ENCODE measurements around the gene ANKUB1.

ANKUB1 gene

DNA sequence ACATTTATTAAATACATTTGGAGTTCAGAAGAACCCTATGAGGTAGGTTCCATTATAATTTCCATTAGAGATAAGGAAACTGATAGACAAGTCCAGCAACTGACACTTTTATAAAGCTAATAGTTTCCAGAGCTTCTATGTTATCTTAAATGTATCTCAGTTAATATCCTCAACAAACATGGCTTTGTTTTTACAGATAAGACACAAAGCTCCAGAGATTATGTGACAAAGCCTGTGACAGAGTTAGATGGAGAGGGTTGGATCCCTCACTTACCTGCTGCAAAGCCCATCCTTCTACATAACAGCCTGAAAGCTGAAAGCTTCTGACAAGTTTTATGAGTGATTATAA, 39.6 kb downstream of the ANKUB1 start:
- DNase-seq: no peak

DNA sequence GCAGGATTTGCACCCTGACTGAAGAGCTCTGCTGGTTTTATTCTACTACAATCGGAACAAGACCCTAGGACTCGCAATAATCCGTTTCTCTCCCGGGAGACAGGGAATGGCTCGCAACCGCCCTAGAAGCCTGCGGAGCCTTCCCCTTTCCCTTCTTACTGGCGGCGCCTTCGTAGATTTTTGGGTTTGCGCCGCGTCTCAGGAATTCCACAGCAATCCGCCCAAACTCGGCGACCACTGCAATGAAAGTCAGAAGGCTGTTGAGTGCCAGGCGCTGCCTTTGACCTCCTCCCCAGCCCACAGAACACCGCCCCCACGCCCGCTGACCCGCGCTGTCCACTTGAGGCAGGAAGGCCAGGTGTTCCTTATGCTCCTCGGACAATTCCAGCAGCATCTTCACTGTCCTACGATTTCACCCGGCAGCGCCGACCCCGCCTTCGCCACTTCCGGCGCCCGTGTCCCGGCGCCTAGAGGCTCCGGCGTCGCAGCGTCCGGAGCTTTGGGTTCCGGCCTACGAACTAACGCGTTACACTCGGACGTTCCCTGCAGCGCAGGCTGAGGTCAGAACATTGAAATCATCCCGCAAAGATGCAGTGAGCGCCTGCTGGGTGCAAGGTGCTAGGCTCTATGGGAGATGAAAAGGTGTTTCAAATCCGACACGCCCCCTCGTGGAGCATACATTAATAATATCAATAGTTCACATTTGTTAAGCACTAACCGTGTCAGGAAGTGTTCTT, 40.1 kb downstream of the ANKUB1 start, which contains the start of gene COMMD2:
Gene COMMD2 (minus strand): TSS at position 439 of the 737 bp plus-strand sequence. CDS start 45 bp downstream, at position 394.
- DNase-seq: peak; percentile 68 to 69

DNA sequence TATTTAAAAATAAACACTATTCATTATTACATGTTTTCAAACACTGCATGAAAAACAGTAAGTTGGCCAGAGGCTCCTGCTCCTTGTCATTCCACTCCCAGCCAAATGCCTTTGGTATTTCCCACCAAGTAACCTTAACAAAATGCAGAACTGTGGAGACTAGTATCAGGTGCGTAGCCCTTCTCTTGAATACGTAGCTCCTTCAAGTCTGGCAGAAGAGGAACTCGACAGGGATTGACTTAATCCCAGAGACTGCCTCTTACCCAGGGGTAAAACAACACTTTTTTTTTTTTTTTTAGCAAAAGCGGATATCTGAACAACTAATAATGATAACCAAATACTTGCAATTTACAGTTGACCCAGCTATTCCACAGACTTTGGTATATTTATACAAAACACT, 40.8 kb downstream of the ANKUB1 start:
- DNase-seq: no peak

GRCh38 chr3:149744606-149745005, 47.7 kb downstream of the ANKUB1 start:
- no peak for DNase-seq

GRCh38 chr3:149744151-149744550, 48.2 kb downstream of the ANKUB1 start:
- no peak for DNase-seq

- no peak for DNase-seq
These were observed 53.0 kb downstream of the ANKUB1 start for GRCh38 chr3:149739396-149739795.

GRCh38 chr3:149738876-149739275, 53.5 kb downstream of the ANKUB1 start:
- no peak for DNase-seq

DNA sequence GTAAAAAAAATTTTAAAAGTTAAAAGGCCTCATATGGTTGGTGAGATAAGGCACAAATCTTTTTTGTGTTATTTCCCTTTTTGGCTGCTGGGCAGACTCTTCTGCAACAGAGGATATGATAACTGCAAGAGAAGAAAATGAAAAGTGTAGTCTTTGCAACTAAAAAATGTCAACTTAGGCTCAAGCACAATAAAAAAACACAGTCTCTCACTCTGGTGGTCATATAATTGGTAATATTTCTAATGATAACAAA, 55.5 kb downstream of the ANKUB1 start:
- no peak for DNase-seq

GRCh38 chr3:149736175-149736952, 56.0 kb downstream of the ANKUB1 start:
- DNase-seq: no peak

DNA sequence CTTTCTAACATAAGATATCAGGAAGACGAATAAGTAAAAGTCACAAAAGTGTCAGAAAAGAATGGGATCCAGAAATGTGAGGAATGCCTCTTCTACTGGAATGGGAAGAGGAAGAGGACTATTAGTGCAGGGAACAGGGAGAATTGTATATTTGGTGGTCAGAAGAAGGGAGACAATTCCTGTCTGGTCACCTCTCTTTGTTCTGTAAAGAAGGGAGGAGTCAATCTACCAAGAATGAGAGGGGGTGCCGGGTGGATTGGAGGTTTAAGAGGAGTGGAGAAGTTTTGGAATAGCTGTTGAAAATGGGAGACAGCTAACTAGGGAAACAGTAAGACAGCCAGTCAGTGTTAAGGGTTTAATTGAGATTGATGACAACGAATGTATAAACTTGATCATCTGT, 60.1 kb downstream of the ANKUB1 start:
- DNase-seq: no peak

- no peak for DNase-seq
These were observed 64.7 kb downstream of the ANKUB1 start for GRCh38 chr3:149727656-149728055.

DNA sequence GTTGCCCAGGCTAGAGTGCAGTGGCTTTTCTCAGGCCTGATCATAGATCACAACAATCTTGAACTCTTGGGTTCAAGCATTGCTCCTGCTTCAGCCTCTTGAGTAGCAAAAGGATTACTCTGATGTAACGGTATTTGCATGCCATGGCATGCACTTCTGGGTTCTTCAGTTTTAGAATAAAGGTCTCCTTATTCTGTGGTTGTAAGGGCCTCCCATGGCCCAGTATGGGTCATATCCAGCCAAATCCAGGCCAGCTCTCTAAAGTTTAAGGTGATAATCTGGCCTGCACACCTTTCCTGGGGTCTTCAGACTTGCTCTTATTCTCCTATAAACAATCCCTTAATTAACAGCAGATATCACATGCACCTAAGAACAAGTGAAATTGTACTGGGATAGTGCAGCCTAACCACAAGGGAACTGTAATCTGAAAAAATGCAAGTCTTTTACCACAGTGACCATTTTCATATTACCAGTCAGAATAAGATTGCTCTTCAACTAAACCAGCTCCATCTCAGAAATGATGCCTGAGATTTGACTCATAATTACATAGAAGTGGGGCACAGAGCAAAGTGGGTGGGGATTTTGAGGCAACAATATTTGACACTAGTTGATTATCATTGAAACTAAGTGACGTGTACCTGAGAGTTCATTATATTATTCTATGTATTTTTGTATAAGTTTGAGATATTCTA, 65.5 kb downstream of the ANKUB1 start:
- DNase-seq: no peak

GRCh38 chr3:149723781-149724180, 68.6 kb downstream of the ANKUB1 start:
- no peak for DNase-seq

DNA sequence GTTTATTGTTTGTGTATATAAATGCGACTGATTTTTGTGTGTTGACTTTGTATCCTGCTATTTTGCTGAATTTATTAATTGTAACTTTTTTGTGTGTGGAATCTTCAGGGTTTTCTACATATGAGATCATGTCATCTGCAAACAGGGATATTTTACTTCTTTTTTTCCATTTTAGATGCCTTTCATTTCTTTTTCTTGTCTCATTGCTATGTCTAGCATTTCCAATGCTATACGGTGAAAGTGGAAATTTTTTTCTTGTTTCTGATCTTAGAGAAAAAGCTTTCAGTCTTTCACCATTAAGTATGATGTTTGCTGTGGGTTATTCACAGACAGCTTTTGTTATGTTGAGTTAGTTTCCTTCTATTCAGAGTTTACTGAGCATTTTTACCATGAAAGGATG, 71.4 kb downstream of the ANKUB1 start:
- no peak for DNase-seq

GRCh38 chr3:149717391-149718056, 74.8 kb downstream of the ANKUB1 start:
- no peak for DNase-seq

DNA sequence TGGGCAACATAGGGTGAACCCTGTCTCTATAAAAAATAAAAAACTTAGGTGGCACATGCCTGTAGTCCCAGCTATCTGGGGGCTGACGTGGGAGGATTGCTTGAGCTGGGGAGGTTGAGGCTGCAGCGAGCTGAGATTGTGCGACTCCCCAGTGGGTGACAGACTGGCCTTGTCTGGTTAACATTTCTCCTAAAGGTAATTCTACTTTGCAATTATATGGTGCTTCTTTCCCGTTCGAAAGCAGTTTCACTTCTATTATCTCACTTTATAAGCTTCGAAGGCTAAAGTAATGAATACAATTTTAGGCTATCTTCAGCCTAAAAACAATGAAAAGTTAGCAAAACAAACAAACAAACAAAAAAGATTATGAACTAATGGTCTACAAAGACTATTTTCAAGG, 75.4 kb downstream of the ANKUB1 start:
- DNase-seq: no peak

- no peak for DNase-seq
These were observed 77.1 kb downstream of the ANKUB1 start for GRCh38 chr3:149715247-149715646.

- no peak for DNase-seq
These were observed 78.4 kb downstream of the ANKUB1 start for GRCh38 chr3:149713730-149714654.
